ENCODE results near the gene ADGRE3. TPM values are rescaled to one million over a fixed set of nuclear protein-coding genes. Genes with fewer than 3 reads are reported as not detected.

ADGRE3 gene
- total and polyA plus RNA-seq, 2 donors (not counting 1 experiment from before 2014, with no cell fraction given), result 0.17 to 0.46 TPM

GRCh38 chr19:14577264-14577663 is 97.4 kb downstream of the ADGRE3 start:
- intact Hi-C loops (cut with micrococcal nuclease), result loop anchor here (1.0 to 10.0 kb wide), 2 partner anchors 27 to 548 kb away; a partner anchor contains a TSS
- no peaks in the 10 kb centered on the region for H4K20me1 ChIP-seq (ENCODE audit: control insufficient read depth, insufficient read depth, low read length, poor library complexity, severe bottlenecking)
- no peaks in the 10 kb centered on the region for H3K27me3 Mint-ChIP-seq
- ATAC-seq (ENCODE audit: low read depth), result peak; percentile 36
- TF ChIP-seq CTCF (IDR thresholded peaks at IDR 0.05), result no peak
- TF ChIP-seq EZH2 (IDR thresholded peaks at IDR 0.05; ENCODE audit: borderline replicate concordance, insufficient read depth, low read depth, low read length, poor library complexity, severe bottlenecking), result no peak
- peaks cover 0 to 6% (median 0%) of the 10 kb centered on the region in 3 donors for H3K9me3 ChIP-seq (ENCODE audit: control extremely low read depth in 1 of 3, control insufficient read depth in 2 of 3, insufficient read depth in 1 of 3, low read length in 2 of 3)
- H3K4me2 ChIP-seq (replicated peaks; ENCODE audit: low read depth, low read length, poor library complexity, severe bottlenecking), result peak overlapping the region; percentile 40
- H2AFZ ChIP-seq (ENCODE audit: insufficient read depth, low read depth, low read length, poor library complexity, severe bottlenecking), result no peak overlapping the region
- peaks cover 20% of the 10 kb centered on the region for H3K79me2 ChIP-seq (ENCODE audit: control insufficient read depth, insufficient read depth, low read length)
- H3K9me3 Mint-ChIP-seq (ENCODE audit: insufficient read depth), result no peaks in the 10 kb centered on the region
- H3K4me1 ChIP-seq (ENCODE audit: control insufficient read depth in 2 of 2, insufficient read depth in 2 of 2, low read length in 2 of 2), result peaks cover 62 to 80% of the 10 kb centered on the region in 2 donors
- H3K27ac Mint-ChIP-seq, result peak overlapping the region; percentile 94
- H3K27me3 ChIP-seq (replicated peaks in 1 of 4; ENCODE audit: control extremely low read depth in 1 of 4, control insufficient read depth in 3 of 4, insufficient read depth in 4 of 4, low read length in 3 of 4), result no peaks in the 10 kb centered on the region
- 0% methylated on average over 4 of the region's 5 CpGs for WGBS (ENCODE audit: insufficient coverage)
- no peak overlapping the region for H3K9ac ChIP-seq (ENCODE audit: low read length)
- peak overlapping the region; percentile 76 for H3K4me3 Mint-ChIP-seq
- CTCF ChIA-PET, result interaction anchor here (0.7 to 13.4 kb wide), 8 partner anchors 10 to 1452 kb away, joined by 3 to 681 read pairs (median 4); partner anchors contain the start of genes ADGRE3 and ZNF333
- DNase-seq, result peak; percentile 75
- no peaks in the 10 kb centered on the region for H3K36me3 ChIP-seq (replicated peaks in 1 of 2; ENCODE audit: control extremely low read depth in 1 of 2, control insufficient read depth in 1 of 2, extremely low read depth in 1 of 2, insufficient read depth in 2 of 2, low read length in 1 of 2)
- POLR2A ChIA-PET, result interaction anchor here (0.5 to 1.5 kb wide), 8 partner anchors 19 to 888 kb away, joined by 3 to 9 read pairs (median 4); partner anchors contain the start of genes ADGRE3 and ZNF333
- H3K4me3 ChIP-seq (ENCODE audit: control extremely low read depth in 1 of 5, extremely low read depth in 1 of 5, insufficient read depth in 1 of 5, low read depth in 2 of 5, low read length in 4 of 5), result peak overlapping the region in 1 of 5 experiments; percentile 3
- H3K4me1 Mint-ChIP-seq, result peaks cover 53% of the 10 kb centered on the region
- peak overlapping the region; percentile 42 to 72 for H3K27ac ChIP-seq (ENCODE audit: low read length in 2 of 2)

- Mint-ChIP-seq H3K9me3 (ENCODE audit: insufficient read depth) (no peaks in the 10 kb centered on the region), H3K27me3 (no peaks in the 10 kb centered on the region), H3K27ac (peak overlapping the region; percentile 75), H3K4me1 (peaks cover 58% of the 10 kb centered on the region), H3K4me3 (no peak overlapping the region)
- Histone ChIP-seq H3K36me3 (replicated peaks in 1 of 2; ENCODE audit: control extremely low read depth in 1 of 2, control insufficient read depth in 1 of 2, extremely low read depth in 1 of 2, insufficient read depth in 2 of 2, low read length in 1 of 2) (no peaks in the 10 kb centered on the region), H3K79me2 (ENCODE audit: control insufficient read depth, insufficient read depth, low read length) (peaks cover 20% of the 10 kb centered on the region), H3K9ac (ENCODE audit: low read length) (no peak overlapping the region), H3K4me2 (replicated peaks; ENCODE audit: low read depth, low read length, poor library complexity, severe bottlenecking) (peak overlapping the region; percentile 19), H2AFZ (ENCODE audit: insufficient read depth, low read depth, low read length, poor library complexity, severe bottlenecking) (no peak overlapping the region), H3K27me3 (replicated peaks in 1 of 4; ENCODE audit: control extremely low read depth in 1 of 4, control insufficient read depth in 3 of 4, insufficient read depth in 4 of 4, low read length in 3 of 4) (no peaks in the 10 kb centered on the region), H3K9me3 (ENCODE audit: control extremely low read depth in 1 of 3, control insufficient read depth in 2 of 3, insufficient read depth in 1 of 3, low read length in 2 of 3) (peaks cover 0 to 6% (median 0%) of the 10 kb centered on the region in 3 donors), H3K27ac (ENCODE audit: low read length in 2 of 2) (peak overlapping the region in 1 of 2 donors; percentile 43), H4K20me1 (ENCODE audit: control insufficient read depth, insufficient read depth, low read length, poor library complexity, severe bottlenecking) (peaks cover 2% of the 10 kb centered on the region), H3K4me3 (ENCODE audit: control extremely low read depth in 1 of 5, extremely low read depth in 1 of 5, insufficient read depth in 1 of 5, low read depth in 2 of 5, low read length in 4 of 5) (no peak overlapping the region), H3K4me1 (ENCODE audit: control insufficient read depth in 2 of 2, insufficient read depth in 2 of 2, low read length in 2 of 2) (peaks cover 57 to 77% of the 10 kb centered on the region in 2 donors)
- 91% methylated on average over 3 of the region's 8 CpGs for WGBS (ENCODE audit: insufficient coverage)
- intact Hi-C loops (cut with micrococcal nuclease), result loop anchor here (10.0 kb wide), 1 partner anchor 548 kb away; a partner anchor contains a TSS
- no peak for TF ChIP-seq CTCF (IDR thresholded peaks at IDR 0.05)
- no peak for TF ChIP-seq EZH2 (IDR thresholded peaks at IDR 0.05; ENCODE audit: borderline replicate concordance, insufficient read depth, low read depth, low read length, poor library complexity, severe bottlenecking)
- POLR2A ChIA-PET, result interaction anchor here (1.3 to 1.5 kb wide), 2 partner anchors 28 to 114 kb away, joined by 3 to 4 read pairs; partner anchors contain the start of gene ZNF333
- CTCF ChIA-PET, result interaction anchor here (1.9 to 13.4 kb wide), 4 partner anchors 25 to 112 kb away, joined by 4 to 681 read pairs (median 6); partner anchors contain the start of genes ADGRE3 and ZNF333
- no peak for DNase-seq
- no peak for ATAC-seq (ENCODE audit: low read depth)
Observed at GRCh38 chr19:14576363-14576762, 98.3 kb downstream of the ADGRE3 start.
